ENCODE measurements around the gene LENG8. TPM values are rescaled to one million over a fixed set of nuclear protein-coding genes. Genes with fewer than 3 reads are reported as not detected.

Gene LENG8
- total and polyA plus RNA-seq, 2 of the 8 experiments (the other 6 are each of a cell fraction or from before 2014, with no cell fraction given), result 62.2 to 108 TPM

GRCh38 chr19:54448774-54449700, at the start of gene LENG8 (continued):
- TF ChIP-seq, protein P1, sequence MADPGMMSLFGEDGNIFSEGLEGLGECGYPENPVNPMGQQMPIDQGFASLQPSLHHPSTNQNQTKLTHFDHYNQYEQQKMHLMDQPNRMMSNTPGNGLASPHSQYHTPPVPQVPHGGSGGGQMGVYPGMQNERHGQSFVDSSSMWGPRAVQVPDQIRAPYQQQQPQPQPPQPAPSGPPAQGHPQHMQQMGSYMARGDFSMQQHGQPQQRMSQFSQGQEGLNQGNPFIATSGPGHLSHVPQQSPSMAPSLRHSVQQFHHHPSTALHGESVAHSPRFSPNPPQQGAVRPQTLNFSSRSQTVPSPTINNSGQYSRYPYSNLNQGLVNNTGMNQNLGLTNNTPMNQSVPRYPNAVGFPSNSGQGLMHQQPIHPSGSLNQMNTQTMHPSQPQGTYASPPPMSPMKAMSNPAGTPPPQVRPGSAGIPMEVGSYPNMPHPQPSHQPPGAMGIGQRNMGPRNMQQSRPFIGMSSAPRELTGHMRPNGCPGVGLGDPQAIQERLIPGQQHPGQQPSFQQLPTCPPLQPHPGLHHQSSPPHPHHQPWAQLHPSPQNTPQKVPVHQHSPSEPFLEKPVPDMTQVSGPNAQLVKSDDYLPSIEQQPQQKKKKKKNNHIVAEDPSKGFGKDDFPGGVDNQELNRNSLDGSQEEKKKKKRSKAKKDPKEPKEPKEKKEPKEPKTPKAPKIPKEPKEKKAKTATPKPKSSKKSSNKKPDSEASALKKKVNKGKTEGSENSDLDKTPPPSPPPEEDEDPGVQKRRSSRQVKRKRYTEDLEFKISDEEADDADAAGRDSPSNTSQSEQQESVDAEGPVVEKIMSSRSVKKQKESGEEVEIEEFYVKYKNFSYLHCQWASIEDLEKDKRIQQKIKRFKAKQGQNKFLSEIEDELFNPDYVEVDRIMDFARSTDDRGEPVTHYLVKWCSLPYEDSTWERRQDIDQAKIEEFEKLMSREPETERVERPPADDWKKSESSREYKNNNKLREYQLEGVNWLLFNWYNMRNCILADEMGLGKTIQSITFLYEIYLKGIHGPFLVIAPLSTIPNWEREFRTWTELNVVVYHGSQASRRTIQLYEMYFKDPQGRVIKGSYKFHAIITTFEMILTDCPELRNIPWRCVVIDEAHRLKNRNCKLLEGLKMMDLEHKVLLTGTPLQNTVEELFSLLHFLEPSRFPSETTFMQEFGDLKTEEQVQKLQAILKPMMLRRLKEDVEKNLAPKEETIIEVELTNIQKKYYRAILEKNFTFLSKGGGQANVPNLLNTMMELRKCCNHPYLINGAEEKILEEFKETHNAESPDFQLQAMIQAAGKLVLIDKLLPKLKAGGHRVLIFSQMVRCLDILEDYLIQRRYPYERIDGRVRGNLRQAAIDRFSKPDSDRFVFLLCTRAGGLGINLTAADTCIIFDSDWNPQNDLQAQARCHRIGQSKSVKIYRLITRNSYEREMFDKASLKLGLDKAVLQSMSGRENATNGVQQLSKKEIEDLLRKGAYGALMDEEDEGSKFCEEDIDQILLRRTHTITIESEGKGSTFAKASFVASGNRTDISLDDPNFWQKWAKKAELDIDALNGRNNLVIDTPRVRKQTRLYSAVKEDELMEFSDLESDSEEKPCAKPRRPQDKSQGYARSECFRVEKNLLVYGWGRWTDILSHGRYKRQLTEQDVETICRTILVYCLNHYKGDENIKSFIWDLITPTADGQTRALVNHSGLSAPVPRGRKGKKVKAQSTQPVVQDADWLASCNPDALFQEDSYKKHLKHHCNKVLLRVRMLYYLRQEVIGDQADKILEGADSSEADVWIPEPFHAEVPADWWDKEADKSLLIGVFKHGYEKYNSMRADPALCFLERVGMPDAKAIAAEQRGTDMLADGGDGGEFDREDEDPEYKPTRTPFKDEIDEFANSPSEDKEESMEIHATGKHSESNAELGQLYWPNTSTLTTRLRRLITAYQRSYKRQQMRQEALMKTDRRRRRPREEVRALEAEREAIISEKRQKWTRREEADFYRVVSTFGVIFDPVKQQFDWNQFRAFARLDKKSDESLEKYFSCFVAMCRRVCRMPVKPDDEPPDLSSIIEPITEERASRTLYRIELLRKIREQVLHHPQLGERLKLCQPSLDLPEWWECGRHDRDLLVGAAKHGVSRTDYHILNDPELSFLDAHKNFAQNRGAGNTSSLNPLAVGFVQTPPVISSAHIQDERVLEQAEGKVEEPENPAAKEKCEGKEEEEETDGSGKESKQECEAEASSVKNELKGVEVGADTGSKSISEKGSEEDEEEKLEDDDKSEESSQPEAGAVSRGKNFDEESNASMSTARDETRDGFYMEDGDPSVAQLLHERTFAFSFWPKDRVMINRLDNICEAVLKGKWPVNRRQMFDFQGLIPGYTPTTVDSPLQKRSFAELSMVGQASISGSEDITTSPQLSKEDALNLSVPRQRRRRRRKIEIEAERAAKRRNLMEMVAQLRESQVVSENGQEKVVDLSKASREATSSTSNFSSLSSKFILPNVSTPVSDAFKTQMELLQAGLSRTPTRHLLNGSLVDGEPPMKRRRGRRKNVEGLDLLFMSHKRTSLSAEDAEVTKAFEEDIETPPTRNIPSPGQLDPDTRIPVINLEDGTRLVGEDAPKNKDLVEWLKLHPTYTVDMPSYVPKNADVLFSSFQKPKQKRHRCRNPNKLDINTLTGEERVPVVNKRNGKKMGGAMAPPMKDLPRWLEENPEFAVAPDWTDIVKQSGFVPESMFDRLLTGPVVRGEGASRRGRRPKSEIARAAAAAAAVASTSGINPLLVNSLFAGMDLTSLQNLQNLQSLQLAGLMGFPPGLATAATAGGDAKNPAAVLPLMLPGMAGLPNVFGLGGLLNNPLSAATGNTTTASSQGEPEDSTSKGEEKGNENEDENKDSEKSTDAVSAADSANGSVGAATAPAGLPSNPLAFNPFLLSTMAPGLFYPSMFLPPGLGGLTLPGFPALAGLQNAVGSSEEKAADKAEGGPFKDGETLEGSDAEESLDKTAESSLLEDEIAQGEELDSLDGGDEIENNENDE (IDR thresholded peaks at IDR 0.05; ENCODE audit: insufficient replicate concordance, low read length), result no peak
- TF ChIP-seq CTCF (IDR thresholded peaks at IDR 0.05; ENCODE audit: control extremely low read depth in 1 of 3, insufficient read depth in 1 of 3, low read depth in 1 of 3, low read length in 3 of 3) (no peak), TAF1 (IDR thresholded peaks at IDR 0.05; ENCODE audit: low read depth, low read length) (peak; percentile 65; the same call in 1 of the 2 replicates), CHD2 (IDR thresholded peaks at IDR 0.05; ENCODE audit: low read length) (peak; percentile 21; the same call in 1 of the 2 replicates), BACH1 (IDR thresholded peaks at IDR 0.05; ENCODE audit: low read length) (peak; percentile 92), CHD1 (IDR thresholded peaks at IDR 0.05; ENCODE audit: low read depth, low read length) (no peak), KDM4A (IDR thresholded peaks at IDR 0.05; ENCODE audit: low read depth, low read length, severe bottlenecking) (peak; percentile 70)

Data from H1 (cell line).